ENCODE data around the gene SRGAP3.

- TF ChIP-seq POLR2A (IDR thresholded peaks at IDR 0.05) (no peak), CTCF (IDR thresholded peaks at IDR 0.05) (no peak), POLR2AphosphoS5 (IDR thresholded peaks at IDR 0.05) (no peak)
Observed at GRCh38 chr3:9239680-9240079, 9.8 kb downstream of the SRGAP3 start.
